ENCODE measurements around the gene DNAH2.

- TF ChIP-seq CTCF (IDR thresholded peaks at IDR 0.05; ENCODE audit: low read depth, low read length): no peak
- no peak for TF ChIP-seq EZH2phosphoT487 (IDR thresholded peaks at IDR 0.05; ENCODE audit: low read depth)
These were observed 124.4 kb downstream of the DNAH2 start for GRCh38 chr17:7841915-7842379.

Data from OCI-LY3 (cell line).